SK-N-SH treated with all-trans-retinoic acid at 6 μM for 48 hours (cell line): Measurements from ENCODE around the gene TOMM5.

Experiments
- RARB ChIP-seq: fragments of 250-450 bp; sonication (Bioruptor Pico); IDR thresholded peaks from 2 replicates; pipeline ENCODE4 v1.8.0; 2021; ENCODE audit warnings: mild to moderate bottlenecking, moderate library complexity
- ZC3H10 ChIP-seq: fragments of 250-450 bp; sonication (Bioruptor Pico); IDR thresholded peaks from 2 replicates; pipeline ENCODE4 v1.5.1; 2021; ENCODE audit warnings: mild to moderate bottlenecking, moderate library complexity
- ZNF70 ChIP-seq: fragments of 450-650 bp; formaldehyde crosslinking; IDR thresholded peaks from 2 replicates; pipeline ENCODE4 v1.5.0; 2020; ENCODE audit warnings: mild to moderate bottlenecking, moderate library complexity
- TF ChIP-seq, protein P1 (sequence below): fragments of 250-450 bp; sonication (Bioruptor Pico); IDR thresholded peaks from 2 replicates; pipeline ENCODE4 v1.8.0; 2020; ENCODE audit warnings: mild to moderate bottlenecking, moderate library complexity, borderline replicate concordance

DNA sequence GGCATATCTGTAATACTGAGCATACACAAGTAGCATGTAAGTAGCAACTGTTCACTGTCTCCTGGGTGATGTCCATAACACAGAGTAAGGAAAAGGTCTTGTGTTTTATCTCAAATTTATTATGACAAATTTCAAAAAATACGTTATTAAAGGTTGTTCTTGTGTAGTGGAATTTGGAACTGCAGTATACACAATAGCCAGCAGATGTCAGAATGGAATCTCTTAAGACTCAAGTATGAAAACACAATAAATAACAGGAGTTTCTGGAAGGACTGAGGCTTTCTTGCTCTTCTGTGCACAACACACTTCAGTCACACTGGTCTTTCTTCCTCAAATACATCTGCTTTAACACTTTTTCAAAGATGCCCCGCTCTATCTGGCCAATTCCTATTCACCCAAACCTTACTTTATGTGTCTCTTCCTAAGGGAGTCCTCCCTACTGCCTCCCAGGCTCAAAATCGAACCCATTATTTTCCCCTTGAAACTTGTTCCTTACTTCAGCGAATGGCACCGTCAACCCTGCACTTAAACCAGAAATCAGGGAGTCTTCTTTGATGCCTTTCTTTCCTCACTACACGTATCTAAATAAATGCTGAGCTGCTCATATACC, 9.7 kb downstream of the TOMM5 start:
- TF ChIP-seq ZC3H10 (CRISPR knock-in tag) (no peak), RARB (CRISPR knock-in tag) (no peak), ZNF70 (CRISPR knock-in tag) (no peak)
- TF ChIP-seq, protein P1, sequence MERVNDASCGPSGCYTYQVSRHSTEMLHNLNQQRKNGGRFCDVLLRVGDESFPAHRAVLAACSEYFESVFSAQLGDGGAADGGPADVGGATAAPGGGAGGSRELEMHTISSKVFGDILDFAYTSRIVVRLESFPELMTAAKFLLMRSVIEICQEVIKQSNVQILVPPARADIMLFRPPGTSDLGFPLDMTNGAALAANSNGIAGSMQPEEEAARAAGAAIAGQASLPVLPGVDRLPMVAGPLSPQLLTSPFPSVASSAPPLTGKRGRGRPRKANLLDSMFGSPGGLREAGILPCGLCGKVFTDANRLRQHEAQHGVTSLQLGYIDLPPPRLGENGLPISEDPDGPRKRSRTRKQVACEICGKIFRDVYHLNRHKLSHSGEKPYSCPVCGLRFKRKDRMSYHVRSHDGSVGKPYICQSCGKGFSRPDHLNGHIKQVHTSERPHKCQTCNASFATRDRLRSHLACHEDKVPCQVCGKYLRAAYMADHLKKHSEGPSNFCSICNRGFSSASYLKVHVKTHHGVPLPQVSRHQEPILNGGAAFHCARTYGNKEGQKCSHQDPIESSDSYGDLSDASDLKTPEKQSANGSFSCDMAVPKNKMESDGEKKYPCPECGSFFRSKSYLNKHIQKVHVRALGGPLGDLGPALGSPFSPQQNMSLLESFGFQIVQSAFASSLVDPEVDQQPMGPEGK (CRISPR knock-in tag), result no peak
